Mucosa of descending colon (tissue), 3 donors: Measurements from ENCODE around the gene TFIP11. TPM values are rescaled to one million over a fixed set of nuclear protein-coding genes. Genes with fewer than 3 reads are reported as not detected.

Source experiments
- ATAC-seq: fragments of 200-7000 bp; cut with Tn5 transposase; one replicate; pipeline ENCODE4 v1.9.1; 2020; ENCODE audit warnings: mild to moderate bottlenecking, moderate library complexity
- DNase-seq, 3 donors: peaks; one replicate each; pipeline ENCODE4 v3.0.0-alpha.2; 2020
- H3K36me3 ChIP-seq: fragments of 200-600 bp; one replicate; pipeline ENCODE4 v1.8.0; 2021; ENCODE audit warnings: low read depth, mild to moderate bottlenecking
- H3K4me1 ChIP-seq: fragments of 200-600 bp; one replicate; pipeline ENCODE4 v1.8.0; 2021; ENCODE audit warnings: low read depth, mild to moderate bottlenecking
- H3K4me3 ChIP-seq: fragments of 200-600 bp; one replicate; pipeline ENCODE4 v1.8.0; 2021; ENCODE audit warnings: mild to moderate bottlenecking
- H3K9me3 ChIP-seq: fragments of 200-600 bp; one replicate; pipeline ENCODE4 v1.8.0; 2021; ENCODE audit warnings: mild to moderate bottlenecking
- CTCF ChIP-seq: fragments of 200-600 bp; IDR thresholded peaks from one replicate; pipeline ENCODE4 v1.8.0; 2022; ENCODE audit warnings: antibody characterized with exemption, mild to moderate bottlenecking
- intact Hi-C, 2 donors: fragments of 100-400 bp; cut with DNase I in 1 of 2; cut with micrococcal nuclease in 1 of 2; formaldehyde crosslinking; loops; one replicate each; pipeline versions ENCODE4 v1.11.0 to v1.11.1; 2022; cut with DNase I, micrococcal nuclease
- total RNA-seq, 3 donors: library from RNA; stranded (reverse); fragmentation: NEBNext Ultra II Directional in 2 of 3; extraction: Animal tissue kit (Norgen Biotek cat#: 25700) in 2 of 3; gene quantifications; one replicate each; pipeline versions ENCODE4 v1.2.1 to v1.2.4, GENCODE V29; 2021 to 2023
- donor health status: DM: no; HTN: no; CAD: no; lungs with moderate emphysema.
- donor health status: DM: no; HTN: no; CAD: no.
- donor health status: DM: no; HTN: yes; CAD: no.

TFIP11 gene
- total RNA-seq, 3 donors from 2014 or later: 26.2 to 39.1 (median 34.6) TPM

GRCh38 chr22:26464312-26464711, 48.0 kb downstream of the TFIP11 start:
- Histone ChIP-seq H3K9me3 (no peaks in the 10 kb centered on the region), H3K4me1 (no peaks in the 10 kb centered on the region), H3K36me3 (peaks cover 5% of the 10 kb centered on the region), H3K4me3 (no peak overlapping the region)
- intact Hi-C loops: no loop called here
- no peak for TF ChIP-seq CTCF
- no peak for DNase-seq
- no peak for ATAC-seq

- Histone ChIP-seq H3K4me1 (no peaks in the 10 kb centered on the region), H3K36me3 (peaks cover 5% of the 10 kb centered on the region), H3K4me3 (no peak overlapping the region), H3K9me3 (no peaks in the 10 kb centered on the region)
- intact Hi-C loops: no loop called here
- no peak for DNase-seq
- ATAC-seq: no peak
- TF ChIP-seq CTCF: no peak
Measured at GRCh38 chr22:26463688-26464087, 48.6 kb downstream of the TFIP11 start.

- Histone ChIP-seq H3K4me3 (no peak overlapping the region), H3K4me1 (no peaks in the 10 kb centered on the region), H3K9me3 (no peaks in the 10 kb centered on the region), H3K36me3 (peaks cover 5% of the 10 kb centered on the region)
- no peak for ATAC-seq
- no peak for TF ChIP-seq CTCF
- DNase-seq: no peak
- intact Hi-C loops: no loop called here
Measured at GRCh38 chr22:26463101-26463661, 49.1 kb downstream of the TFIP11 start.

- no peak for ATAC-seq
- DNase-seq: no peak
- peaks cover 7% of the 10 kb centered on the region for H3K36me3 ChIP-seq
- TF ChIP-seq CTCF: no peak
- no peaks in the 10 kb centered on the region for H3K9me3 ChIP-seq
- H3K4me1 ChIP-seq: no peaks in the 10 kb centered on the region
- H3K4me3 ChIP-seq: no peak overlapping the region
- intact Hi-C loops: no loop called here
Measured at GRCh38 chr22:26462641-26463040, 49.6 kb downstream of the TFIP11 start.

- Histone ChIP-seq H3K36me3 (peaks cover 8% of the 10 kb centered on the region), H3K9me3 (no peaks in the 10 kb centered on the region), H3K4me3 (no peak overlapping the region), H3K4me1 (no peaks in the 10 kb centered on the region)
- no peak for TF ChIP-seq CTCF
- ATAC-seq: no peak
- intact Hi-C loops: no loop called here
- no peak for DNase-seq
Measured at GRCh38 chr22:26462051-26462450, 50.2 kb downstream of the TFIP11 start.
